Loucy (cell line): ENCODE measurements around the gene PRCD.

Source experiments
- H2AFZ ChIP-seq: fragments of 200-600 bp; sonication (generic); 2 replicates; pipeline ENCODE4 v1.6.0; 2016; ENCODE audit warnings: antibody characterized with exemption, mild to moderate bottlenecking, low read length, moderate library complexity
- H3F3A ChIP-seq: fragments of 200-600 bp; 2 replicates; pipeline ENCODE4 v1.6.0; 2016; ENCODE audit warnings: antibody characterized with exemption, low read depth, mild to moderate bottlenecking
- H3K27me3 ChIP-seq: fragments of 200-600 bp; sonication (generic); 2 replicates; pipeline ENCODE4 v1.6.1; 2014; ENCODE audit warnings: low read length, mild to moderate bottlenecking; ENCODE audit not compliant: insufficient read depth, poor library complexity, severe bottlenecking
- H3K36me3 ChIP-seq: fragments of 200-600 bp; sonication (generic); 2 replicates; pipeline ENCODE4 v1.6.1; 2016; ENCODE audit warnings: low read length; ENCODE audit not compliant: insufficient read depth
- H3K4me1 ChIP-seq: fragments of 200-600 bp; sonication (generic); 2 replicates; pipeline ENCODE4 v1.5.1; 2014; ENCODE audit warnings: low read length, mild to moderate bottlenecking; ENCODE audit not compliant: insufficient read depth, poor library complexity, severe bottlenecking
- H3K4me2 ChIP-seq: fragments of 200-600 bp; sonication (generic); 2 replicates; pipeline ENCODE4 v1.6.0; 2014; ENCODE audit warnings: antibody characterized with exemption, low read length, low read depth, mild to moderate bottlenecking; ENCODE audit not compliant: poor library complexity, severe bottlenecking
- H3K4me3 ChIP-seq: fragments of 200-600 bp; sonication (generic); 2 replicates; pipeline ENCODE4 v1.5.1; 2014; ENCODE audit warnings: low read length, mild to moderate bottlenecking, mixed read lengths; ENCODE audit not compliant: poor library complexity, severe bottlenecking
- H3K79me2 ChIP-seq: fragments of 200-600 bp; sonication (generic); 2 replicates; pipeline ENCODE4 v1.6.1; 2014; ENCODE audit warnings: low read length; ENCODE audit not compliant: insufficient read depth
- H3K9ac ChIP-seq: fragments of 200-600 bp; sonication (generic); 2 replicates; pipeline ENCODE4 v1.6.0; 2014; ENCODE audit warnings: mild to moderate bottlenecking, low read depth, low read length, moderate library complexity; ENCODE audit not compliant: poor library complexity, severe bottlenecking
- H3K9me2 ChIP-seq: fragments of 200-600 bp; sonication (generic); replicated peaks from 2 replicates; pipeline ENCODE4 v1.6.1; 2016; ENCODE audit warnings: low read depth, low read length, mixed read lengths
- H3K9me3 ChIP-seq: fragments of 200-600 bp; sonication (generic); 2 replicates; pipeline ENCODE4 v1.6.1; 2014; ENCODE audit warnings: mild to moderate bottlenecking, antibody characterized with exemption, low read length, low read depth; ENCODE audit not compliant: insufficient read depth
- H4K20me1 ChIP-seq: fragments of 200-600 bp; sonication (generic); 2 replicates; pipeline ENCODE4 v1.6.0; 2014; ENCODE audit warnings: antibody characterized with exemption, low read length, mild to moderate bottlenecking; ENCODE audit not compliant: insufficient read depth, poor library complexity, severe bottlenecking
- CTCF ChIP-seq: fragments of 200-600 bp; sonication (generic); conservative IDR thresholded peaks from 2 replicates; pipeline ENCODE4 v1.5.1; 2014; ENCODE audit warnings: mild to moderate bottlenecking, antibody characterized with exemption, low read length
- EZH2phosphoT487 ChIP-seq: fragments of 200-600 bp; IDR thresholded peaks from 2 replicates; pipeline ENCODE4 v1.6.1; 2018; ENCODE audit warnings: antibody characterized with exemption, mild to moderate bottlenecking, moderate library complexity, borderline replicate concordance

The PRCD gene

GRCh38 chr17:76500074-76500746, 39.6 kb upstream of the PRCD start:
- Histone ChIP-seq H3K36me3 (no peaks in the 10 kb centered on the region), H3K9ac (peak overlapping the region; percentile 54), H3K27me3 (no peaks in the 10 kb centered on the region), H2AFZ (no peak overlapping the region), H3K9me3 (no peaks in the 10 kb centered on the region), H3K4me2 (peak overlapping the region; percentile 70), H3K4me1 (peaks cover 28% of the 10 kb centered on the region), H3F3A (no peaks in the 10 kb centered on the region), H3K79me2 (no peaks in the 10 kb centered on the region), H4K20me1 (no peaks in the 10 kb centered on the region), H3K9me2 (no peaks in the 10 kb centered on the region), H3K4me3 (peak overlapping the region; percentile 81)
- TF ChIP-seq CTCF (no peak), EZH2phosphoT487 (no peak)

- H3K4me1 ChIP-seq: peaks cover 28% of the 10 kb centered on the region
- H2AFZ ChIP-seq: 0 out of 2 replicates have a peak overlapping the region, but pooled peaks have one; percentile 88
- H3K27me3 ChIP-seq: no peaks in the 10 kb centered on the region
- H3K36me3 ChIP-seq: no peaks in the 10 kb centered on the region
- H3K9ac ChIP-seq: peak overlapping the region; percentile 54
- H3K9me3 ChIP-seq: no peaks in the 10 kb centered on the region
- H3K9me2 ChIP-seq: no peaks in the 10 kb centered on the region
- peak overlapping the region; percentile 81 for H3K4me3 ChIP-seq
- H3K79me2 ChIP-seq: no peaks in the 10 kb centered on the region
- H4K20me1 ChIP-seq: no peaks in the 10 kb centered on the region
- H3F3A ChIP-seq: no peaks in the 10 kb centered on the region
- H3K4me2 ChIP-seq: peak overlapping the region; percentile 70
- TF ChIP-seq EZH2phosphoT487 (no peak), CTCF (no peak)
Observed at GRCh38 chr17:76500747-76501017, 39.2 kb upstream of the PRCD start.

GRCh38 chr17:76501018-76501826, 38.6 kb upstream of the PRCD start, which contains the start of gene RHBDF2:
Gene RHBDF2, minus strand, starts transcription at chr17:76501423. Its CDS starts 19,899 bp downstream, at chr17:76481524.
- Histone ChIP-seq H3K4me3 (peak within 1 kb of the TSS; percentile 81), H3K9me3 (no peaks in the 10 kb centered on the region), H2AFZ (peak within 1 kb of the TSS; percentile 88; the same call in 1 of the 2 replicates), H4K20me1 (no peaks in the 10 kb centered on the region), H3F3A (no peaks in the 10 kb centered on the region), H3K9ac (peak within 1 kb of the TSS; percentile 54), H3K9me2 (no peaks in the 10 kb centered on the region), H3K27me3 (no peaks in the 10 kb centered on the region), H3K4me2 (peak within 1 kb of the TSS; percentile 70), H3K36me3 (no peaks in the 10 kb centered on the region), H3K79me2 (no peaks in the 10 kb centered on the region), H3K4me1 (peaks cover 31% of the 10 kb centered on the region)
- TF ChIP-seq EZH2phosphoT487: no peak
- TF ChIP-seq CTCF: no peak
